Measurements from ENCODE around the gene CA10. TPM values are rescaled to one million over a fixed set of nuclear protein-coding genes. Genes with fewer than 3 reads are reported as not detected.

The CA10 gene
- total and polyA plus RNA-seq, 2 donors (not counting 1 experiment from before 2014, with no cell fraction given) = not detected

GRCh38 chr17:52096056-52096455 lies 62.5 kb downstream of the CA10 start:
- no peaks in the 10 kb centered on the region for H3K9me3 Mint-ChIP-seq (ENCODE audit: insufficient read depth)
- H2AFZ ChIP-seq (ENCODE audit: insufficient read depth, low read depth, low read length, poor library complexity, severe bottlenecking) = no peak overlapping the region
- H4K20me1 ChIP-seq (ENCODE audit: control insufficient read depth, insufficient read depth, low read length, poor library complexity, severe bottlenecking) = no peaks in the 10 kb centered on the region
- H3K4me3 ChIP-seq (ENCODE audit: control extremely low read depth in 1 of 5, extremely low read depth in 1 of 5, insufficient read depth in 1 of 5, low read depth in 2 of 5, low read length in 4 of 5) = no peak overlapping the region
- ATAC-seq (ENCODE audit: low read depth) (no peak), DNase-seq (no peak)
- no peaks in the 10 kb centered on the region for H3K4me1 ChIP-seq (ENCODE audit: control insufficient read depth in 2 of 2, insufficient read depth in 2 of 2, low read length in 2 of 2)
- no peak overlapping the region for H3K27ac Mint-ChIP-seq
- ChIA-PET CTCF (no interaction called here), POLR2A (no interaction called here)
- H3K9me3 ChIP-seq (ENCODE audit: control extremely low read depth in 1 of 3, control insufficient read depth in 2 of 3, insufficient read depth in 1 of 3, low read length in 2 of 3) = no peaks in the 10 kb centered on the region
- no peaks in the 10 kb centered on the region for H3K27me3 ChIP-seq (replicated peaks in 1 of 4; ENCODE audit: control extremely low read depth in 1 of 4, control insufficient read depth in 3 of 4, insufficient read depth in 4 of 4, low read length in 3 of 4)
- H3K9ac ChIP-seq (ENCODE audit: low read length) = no peak overlapping the region
- H3K4me3 Mint-ChIP-seq = no peak overlapping the region
- intact Hi-C loops (cut with micrococcal nuclease) = no loop called here
- H3K36me3 ChIP-seq (replicated peaks in 1 of 2; ENCODE audit: control extremely low read depth in 1 of 2, control insufficient read depth in 1 of 2, extremely low read depth in 1 of 2, insufficient read depth in 2 of 2, low read length in 1 of 2) = no peaks in the 10 kb centered on the region
- no peaks in the 10 kb centered on the region for H3K27me3 Mint-ChIP-seq
- H3K79me2 ChIP-seq (ENCODE audit: control insufficient read depth, insufficient read depth, low read length) = no peaks in the 10 kb centered on the region
- TF ChIP-seq EZH2 (IDR thresholded peaks at IDR 0.05; ENCODE audit: borderline replicate concordance, insufficient read depth, low read depth, low read length, poor library complexity, severe bottlenecking) (no peak), CTCF (IDR thresholded peaks at IDR 0.05) (no peak)
- H3K4me2 ChIP-seq (replicated peaks; ENCODE audit: low read depth, low read length, poor library complexity, severe bottlenecking) = no peak overlapping the region
- H3K27ac ChIP-seq (ENCODE audit: low read length in 2 of 2) = no peak overlapping the region
- no peaks in the 10 kb centered on the region for H3K4me1 Mint-ChIP-seq

GRCh38 chr17:52084176-52084575 lies 74.3 kb downstream of the CA10 start:
- H4K20me1 ChIP-seq (ENCODE audit: control insufficient read depth, insufficient read depth, low read length, poor library complexity, severe bottlenecking) = no peaks in the 10 kb centered on the region
- H3K9me3 ChIP-seq (ENCODE audit: control extremely low read depth in 1 of 3, control insufficient read depth in 2 of 3, insufficient read depth in 1 of 3, low read length in 2 of 3) = peaks cover 0 to 2% (median 0%) of the 10 kb centered on the region in 3 donors
- no peak overlapping the region for H3K27ac ChIP-seq (ENCODE audit: low read length in 2 of 2)
- WGBS (ENCODE audit: insufficient coverage) = 91% methylated on average over 2 of the region's 2 CpGs
- H3K27me3 ChIP-seq (replicated peaks in 1 of 4; ENCODE audit: control extremely low read depth in 1 of 4, control insufficient read depth in 3 of 4, insufficient read depth in 4 of 4, low read length in 3 of 4) = no peaks in the 10 kb centered on the region
- H3K9ac ChIP-seq (ENCODE audit: low read length) = no peak overlapping the region
- no peak for DNase-seq
- H3K4me1 ChIP-seq (ENCODE audit: control insufficient read depth in 2 of 2, insufficient read depth in 2 of 2, low read length in 2 of 2) = no peaks in the 10 kb centered on the region
- no peak for ATAC-seq (ENCODE audit: low read depth)
- Mint-ChIP-seq H3K27me3 (no peaks in the 10 kb centered on the region), H3K4me3 (no peak overlapping the region), H3K4me1 (no peaks in the 10 kb centered on the region), H3K9me3 (ENCODE audit: insufficient read depth) (peaks cover 4% of the 10 kb centered on the region), H3K27ac (no peak overlapping the region)
- no peak overlapping the region for H2AFZ ChIP-seq (ENCODE audit: insufficient read depth, low read depth, low read length, poor library complexity, severe bottlenecking)
- no peak overlapping the region for H3K4me2 ChIP-seq (replicated peaks; ENCODE audit: low read depth, low read length, poor library complexity, severe bottlenecking)
- no peaks in the 10 kb centered on the region for H3K79me2 ChIP-seq (ENCODE audit: control insufficient read depth, insufficient read depth, low read length)
- intact Hi-C loops (cut with micrococcal nuclease) = no loop called here
- TF ChIP-seq EZH2 (IDR thresholded peaks at IDR 0.05; ENCODE audit: borderline replicate concordance, insufficient read depth, low read depth, low read length, poor library complexity, severe bottlenecking) = no peak
- TF ChIP-seq CTCF (IDR thresholded peaks at IDR 0.05) = no peak
- no peak overlapping the region for H3K4me3 ChIP-seq (ENCODE audit: control extremely low read depth in 1 of 5, extremely low read depth in 1 of 5, insufficient read depth in 1 of 5, low read depth in 2 of 5, low read length in 4 of 5)
- ChIA-PET CTCF (interaction anchor here (0.9 kb wide), 1 partner anchor 20 kb away, joined by 3 read pairs; no protein-coding TSS in a partner anchor), POLR2A (no interaction called here)
- H3K36me3 ChIP-seq (replicated peaks in 1 of 2; ENCODE audit: control extremely low read depth in 1 of 2, control insufficient read depth in 1 of 2, extremely low read depth in 1 of 2, insufficient read depth in 2 of 2, low read length in 1 of 2) = no peaks in the 10 kb centered on the region
